ENCODE results near the gene EBLN1. TPM values are rescaled to one million over a fixed set of nuclear protein-coding genes. Genes with fewer than 3 reads are reported as not detected.
"Not testable (repeated sequence)": the region's sequence is repeated elsewhere in the genome, so short reads cannot be mapped to it uniquely, and the experiment has no call there.

The EBLN1 gene
- total RNA-seq, 2 donors from 2014 or later: not detected

- H3K4me3 Mint-ChIP-seq; H3K9me3 Mint-ChIP-seq; H3K36me3 Mint-ChIP-seq; DNase-seq (ENCODE audit: low spot score); H3K4me1 Mint-ChIP-seq (ENCODE audit: low read depth in 2 of 2); H3K27ac Mint-ChIP-seq; ATAC-seq: not testable (repeated sequence)
- peaks cover 16 to 31% of the 10 kb centered on the region in 2 donors for H3K27me3 Mint-ChIP-seq
Measured at GRCh38 chr10:22217084-22217483, 731 bp downstream of the EBLN1 start.

GRCh38 chr10:22210267-22210666, 7.5 kb downstream of the EBLN1 start:
- H3K4me1 Mint-ChIP-seq (ENCODE audit: low read depth in 2 of 2): no peaks in the 10 kb centered on the region
- no peak for ATAC-seq
- no peak overlapping the region for H3K27ac Mint-ChIP-seq
- no peaks in the 10 kb centered on the region for H3K36me3 Mint-ChIP-seq
- peaks cover 7 to 38% of the 10 kb centered on the region in 2 donors for H3K27me3 Mint-ChIP-seq
- no peak for DNase-seq (ENCODE audit: low spot score)
- H3K9me3 Mint-ChIP-seq: no peaks in the 10 kb centered on the region
- H3K4me3 Mint-ChIP-seq: no peak overlapping the region

DNA sequence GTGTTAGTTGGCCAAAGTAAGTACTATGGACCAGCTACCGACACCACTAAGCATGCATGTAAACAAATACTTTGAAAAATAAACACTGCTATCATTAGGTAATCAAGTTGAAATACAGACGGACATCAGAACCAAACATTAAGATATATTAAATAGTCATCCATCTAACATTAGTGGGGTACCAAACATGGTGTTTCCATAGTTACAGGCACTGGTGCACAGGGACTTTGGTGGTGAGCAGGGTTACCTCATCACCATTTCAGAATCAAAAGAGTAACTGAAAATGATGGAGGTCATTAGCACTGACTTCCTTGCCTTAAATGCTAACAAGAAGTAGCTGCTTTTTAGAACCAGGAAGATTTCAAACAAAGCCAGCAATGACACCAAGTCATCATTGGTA, 23.9 kb downstream of the EBLN1 start:
- Mint-ChIP-seq H3K27ac (no peak overlapping the region), H3K36me3 (no peaks in the 10 kb centered on the region), H3K9me3 (no peaks in the 10 kb centered on the region), H3K4me1 (ENCODE audit: low read depth in 2 of 2) (no peaks in the 10 kb centered on the region), H3K4me3 (no peak overlapping the region), H3K27me3 (peaks cover 8 to 40% of the 10 kb centered on the region in 2 donors)
- ATAC-seq (no peak), DNase-seq (ENCODE audit: low spot score) (no peak)

DNA sequence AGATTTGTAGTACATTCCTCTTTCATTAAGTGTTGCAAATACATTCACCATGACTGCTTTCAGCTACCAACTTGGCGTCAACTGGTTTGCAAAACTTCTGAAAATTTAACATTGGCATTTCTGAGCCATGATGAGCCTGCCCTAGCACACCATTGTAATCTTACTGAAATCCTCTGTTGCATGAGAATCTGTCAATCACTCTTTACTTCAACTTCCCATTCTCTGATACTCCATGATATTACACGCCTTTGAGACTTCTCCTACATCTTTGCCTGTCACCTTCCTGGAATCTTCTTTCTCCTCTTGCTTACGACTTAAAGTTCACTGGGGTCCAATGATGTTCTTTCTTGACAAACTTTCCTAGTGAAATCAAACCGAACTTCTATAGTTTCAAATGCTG, 32.2 kb downstream of the EBLN1 start:
- Mint-ChIP-seq H3K36me3 (peaks cover under 1% of the 10 kb centered on the region), H3K4me3 (no peak overlapping the region), H3K4me1 (ENCODE audit: low read depth in 2 of 2) (no peaks in the 10 kb centered on the region), H3K27ac (no peak overlapping the region), H3K27me3 (peaks cover 34 to 56% of the 10 kb centered on the region in 2 donors), H3K9me3 (no peaks in the 10 kb centered on the region)
- ATAC-seq (no peak), DNase-seq (ENCODE audit: low spot score) (no peak)

DNA sequence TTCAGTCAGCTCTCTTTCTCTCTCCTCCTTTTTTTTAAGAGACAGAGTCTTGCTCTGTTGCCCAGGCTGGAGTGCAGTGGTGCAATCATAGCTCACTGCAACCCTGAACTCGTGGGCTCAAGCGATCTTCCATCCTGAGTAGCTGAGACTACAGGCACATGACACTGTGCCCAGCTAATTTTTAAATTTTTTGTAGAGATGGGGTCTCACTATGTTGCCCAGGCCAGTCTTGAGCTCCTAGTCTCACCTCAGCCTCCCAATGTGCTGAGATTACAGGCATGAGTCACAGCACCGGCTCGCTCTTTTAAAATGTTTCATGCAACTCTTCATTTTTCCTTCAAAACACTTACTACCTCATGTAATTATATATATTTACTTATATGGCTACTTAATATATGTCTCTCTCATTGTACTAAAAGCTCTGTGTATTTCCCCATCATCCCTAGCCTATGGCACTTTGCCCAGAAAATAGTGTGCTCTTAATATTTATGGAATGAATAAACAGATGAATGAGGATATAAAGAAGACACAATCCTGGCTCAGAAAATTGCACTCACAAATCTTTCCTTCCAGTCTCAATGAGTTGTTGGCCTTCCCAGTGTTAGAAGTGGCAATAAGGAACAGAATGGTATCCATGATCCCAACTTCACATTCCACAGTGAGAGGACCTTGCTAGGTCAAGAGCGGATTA, 33.9 kb downstream of the EBLN1 start:
- Mint-ChIP-seq H3K27me3 (peaks cover 41 to 70% of the 10 kb centered on the region in 2 donors), H3K36me3 (peaks cover 7% of the 10 kb centered on the region), H3K27ac (no peak overlapping the region), H3K4me1 (ENCODE audit: low read depth in 2 of 2) (no peaks in the 10 kb centered on the region), H3K4me3 (no peak overlapping the region), H3K9me3 (peaks cover 3% of the 10 kb centered on the region)
- ATAC-seq (no peak), DNase-seq (ENCODE audit: low spot score) (no peak)

GRCh38 chr10:22180724-22181123, 37.1 kb downstream of the EBLN1 start:
- Mint-ChIP-seq H3K9me3 (peaks cover 3% of the 10 kb centered on the region), H3K27me3 (peaks cover 41 to 79% of the 10 kb centered on the region in 2 donors), H3K4me3 (no peak overlapping the region), H3K4me1 (ENCODE audit: low read depth in 2 of 2) (no peaks in the 10 kb centered on the region), H3K36me3 (peaks cover 7% of the 10 kb centered on the region), H3K27ac (no peak overlapping the region)
- ATAC-seq (no peak), DNase-seq (ENCODE audit: low spot score) (no peak)

- H3K27ac Mint-ChIP-seq: no peak overlapping the region
- H3K9me3 Mint-ChIP-seq: no peaks in the 10 kb centered on the region
- no peak overlapping the region for H3K4me3 Mint-ChIP-seq
- ATAC-seq (no peak), DNase-seq (ENCODE audit: low spot score) (no peak)
- no peaks in the 10 kb centered on the region for H3K4me1 Mint-ChIP-seq (ENCODE audit: low read depth in 2 of 2)
- peaks cover 26 to 57% of the 10 kb centered on the region in 2 donors for H3K27me3 Mint-ChIP-seq
- H3K36me3 Mint-ChIP-seq: peaks cover 13% of the 10 kb centered on the region
Measured at GRCh38 chr10:22174442-22174841, 43.4 kb downstream of the EBLN1 start.

DNA sequence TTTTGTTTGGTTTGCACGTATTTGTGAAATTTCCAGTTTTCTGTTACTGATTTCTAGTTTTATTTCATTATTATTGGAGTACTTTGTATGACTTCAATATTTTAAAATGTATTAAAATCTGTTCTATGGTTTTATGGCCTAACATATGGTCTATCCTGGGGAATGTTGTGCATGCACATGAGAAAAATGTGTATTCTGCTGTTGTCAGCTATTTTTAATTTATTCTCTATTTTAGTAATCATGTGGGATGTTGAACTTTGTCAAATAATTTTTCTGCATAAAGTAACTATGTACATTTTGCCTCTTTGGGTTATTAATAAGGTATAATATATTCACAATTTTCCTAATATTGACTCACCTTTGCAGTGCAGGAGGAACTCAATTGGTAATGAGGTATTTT, 46.7 kb downstream of the EBLN1 start:
- Mint-ChIP-seq H3K4me1 (ENCODE audit: low read depth in 2 of 2) (no peaks in the 10 kb centered on the region), H3K4me3 (no peak overlapping the region), H3K9me3 (no peaks in the 10 kb centered on the region), H3K36me3 (peaks cover 22% of the 10 kb centered on the region), H3K27me3 (peaks cover 27 to 58% of the 10 kb centered on the region in 2 donors), H3K27ac (no peak overlapping the region)
- ATAC-seq (no peak), DNase-seq (ENCODE audit: low spot score) (no peak)

- Mint-ChIP-seq H3K9me3 (no peaks in the 10 kb centered on the region), H3K4me1 (ENCODE audit: low read depth in 2 of 2) (no peaks in the 10 kb centered on the region), H3K36me3 (peaks cover 22% of the 10 kb centered on the region), H3K27ac (no peak overlapping the region), H3K4me3 (no peak overlapping the region), H3K27me3 (peaks cover 27 to 53% of the 10 kb centered on the region in 2 donors)
- DNase-seq (ENCODE audit: low spot score) (no peak), ATAC-seq (no peak)
Measured at GRCh38 chr10:22170582-22170981, 47.2 kb downstream of the EBLN1 start.

DNA sequence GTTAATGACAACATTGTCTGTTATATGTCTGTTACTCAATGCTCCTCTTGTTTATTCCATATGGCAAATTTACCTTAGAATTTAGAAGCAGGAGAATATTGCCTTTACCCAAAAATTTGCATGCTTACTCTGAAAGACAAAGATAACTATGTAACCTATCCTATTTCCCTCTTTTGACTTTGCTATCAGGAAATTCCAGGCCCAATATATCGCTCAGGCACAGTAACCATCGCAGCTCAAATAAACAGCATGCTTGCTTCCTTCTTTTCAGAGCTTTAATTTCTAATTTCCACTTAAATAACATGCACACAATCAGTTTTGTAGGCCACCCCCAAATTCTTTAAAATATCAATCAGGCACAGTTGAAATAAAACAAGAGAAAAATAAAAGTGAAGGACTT, 57.8 kb downstream of the EBLN1 start:
- DNase-seq (ENCODE audit: low spot score): no peak
- Mint-ChIP-seq H3K27me3 (peaks cover 14 to 23% of the 10 kb centered on the region in 2 donors), H3K4me1 (ENCODE audit: low read depth in 2 of 2) (peaks cover 5% of the 10 kb centered on the region in 2 donors), H3K9me3 (no peaks in the 10 kb centered on the region), H3K4me3 (no peak overlapping the region), H3K27ac (no peak overlapping the region), H3K36me3 (no peaks in the 10 kb centered on the region)
- ATAC-seq: no peak

- no peak overlapping the region for H3K27ac Mint-ChIP-seq
- peaks cover 5% of the 10 kb centered on the region in 2 donors for H3K4me1 Mint-ChIP-seq (ENCODE audit: low read depth in 2 of 2)
- DNase-seq (ENCODE audit: low spot score) (no peak), ATAC-seq (no peak)
- H3K9me3 Mint-ChIP-seq: no peaks in the 10 kb centered on the region
- H3K4me3 Mint-ChIP-seq: no peak overlapping the region
- peaks cover 14 to 23% of the 10 kb centered on the region in 2 donors for H3K27me3 Mint-ChIP-seq
- no peaks in the 10 kb centered on the region for H3K36me3 Mint-ChIP-seq
Measured at GRCh38 chr10:22159180-22159579, 58.6 kb downstream of the EBLN1 start.

Other genes starting within 250 kb of the EBLN1 start
- 10 to 100 TPM; 37.8 to 53.5 TPM for gene DNAJC1, start 214.3 kb downstream of the EBLN1 start, total RNA-seq
- 10 to 100 TPM; 50.1 to 55.8 TPM for gene COMMD3, start 98.4 kb upstream of the EBLN1 start, total RNA-seq
- gene BMI1, start 103.1 kb upstream of the EBLN1 start, total RNA-seq: 10 to 100 TPM; 38.2 to 44.9 TPM
- under 1 TPM; 0.28 to 0.29 TPM for gene SPAG6, start 127.5 kb upstream of the EBLN1 start, total RNA-seq

Measured in natural killer cell treated with Interleukin-12 subunit alpha and Interleukin-12 subunit beta and Interleukin-15 and Interleukin-18, amount 100 ng/mL, for 72 hours (primary cell).